ENCODE measurements around the gene ZNF460.
"Not testable (repeated sequence)": the region's sequence is repeated elsewhere in the genome, so short reads cannot be mapped to it uniquely, and the experiment has no call there.

The ZNF460 gene

DNA sequence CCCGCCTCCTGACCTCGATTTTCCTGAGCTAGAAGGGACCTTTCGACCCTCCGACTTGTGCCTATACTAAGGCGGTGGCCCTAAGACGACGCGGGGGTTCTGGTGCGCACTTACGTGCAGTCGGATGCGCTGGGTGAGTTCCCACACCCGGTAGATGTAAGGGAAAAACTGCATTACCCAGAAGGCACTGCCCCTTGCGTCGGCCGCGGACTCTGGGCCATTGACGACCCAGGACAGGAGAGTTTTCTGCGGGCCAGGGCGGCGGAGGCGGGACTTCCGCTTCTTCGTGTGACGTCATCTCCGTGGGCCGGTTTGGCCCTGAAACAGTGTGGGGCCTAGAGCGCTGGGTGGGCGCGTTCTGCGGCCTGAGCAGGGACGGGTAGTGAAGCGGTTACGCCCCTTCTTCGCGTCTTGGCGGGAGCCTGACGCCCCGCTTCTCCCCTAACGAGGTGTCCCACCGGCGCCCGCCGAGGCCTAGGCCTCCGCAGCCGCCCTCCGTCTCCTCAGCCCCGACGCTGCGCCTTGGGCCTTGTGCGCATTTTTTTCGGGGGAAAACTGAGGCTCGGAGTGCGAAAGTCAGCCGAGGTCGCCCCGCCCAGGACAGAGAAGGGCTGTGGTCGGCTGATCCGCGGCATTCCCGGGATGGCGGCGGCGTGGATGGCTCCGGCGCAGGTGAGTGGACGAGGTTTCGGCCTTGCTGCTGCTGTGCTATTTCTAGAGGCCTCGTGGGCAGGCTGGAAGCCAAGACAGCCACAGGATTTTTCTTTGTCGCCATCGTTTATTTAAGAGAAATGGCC lies at the start of gene ZNF460:
ZNF460 (plus strand) TSS at position 321 of the 797 bp plus-strand sequence; CDS start at position 643, 322 bp downstream.
- DNase-seq = peak; percentile 96

DNA sequence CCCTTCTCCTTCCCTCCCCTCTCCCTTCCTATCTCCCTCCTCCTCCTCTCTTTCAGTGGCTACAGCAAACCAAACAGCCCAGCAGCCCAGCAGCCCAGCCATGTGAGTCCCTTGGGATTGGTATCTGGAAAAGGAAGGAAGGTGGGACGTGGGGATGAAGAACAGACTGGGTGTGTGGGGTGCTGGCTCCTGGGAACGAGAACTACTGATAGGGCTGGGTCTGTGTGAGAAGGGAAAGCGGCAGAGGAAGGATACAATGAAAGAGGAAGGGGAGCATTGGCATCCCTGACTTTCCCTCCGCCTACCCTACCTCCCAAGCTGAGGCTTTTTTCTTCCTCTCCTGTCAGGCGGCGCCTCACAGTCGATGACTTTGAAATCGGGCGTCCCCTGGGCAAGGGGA lies 48.6 kb upstream of the ZNF460 start:
- no peak for DNase-seq

GRCh38 chr19:57233207-57233606 lies 47.1 kb upstream of the ZNF460 start:
- no peak for DNase-seq

DNA sequence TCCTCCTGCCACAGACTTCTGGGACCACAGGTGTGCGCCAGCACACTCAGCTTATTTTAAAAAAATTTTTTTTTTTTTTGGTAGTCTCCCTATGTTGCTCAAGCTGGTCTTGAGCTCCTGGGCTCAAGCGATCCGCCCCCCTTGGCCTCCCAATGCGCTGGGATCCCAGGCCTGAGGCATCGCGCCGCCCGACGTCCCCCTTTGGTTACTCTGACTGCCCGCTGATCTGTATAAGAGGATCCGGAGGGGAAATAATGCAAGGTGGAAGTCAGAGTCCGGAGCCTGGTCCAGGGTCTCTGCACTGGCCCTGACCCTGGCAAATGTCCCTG lies 40.3 kb upstream of the ZNF460 start:
- no peak for DNase-seq

GRCh38 chr19:57240311-57241090 lies 39.8 kb upstream of the ZNF460 start, which contains the start of gene ZNF805:
Gene ZNF805, plus strand, starts transcription at chr19:57240632. Its CDS starts 260 bp downstream, at chr19:57240892.
- DNase-seq = peak; percentile 98

DNA sequence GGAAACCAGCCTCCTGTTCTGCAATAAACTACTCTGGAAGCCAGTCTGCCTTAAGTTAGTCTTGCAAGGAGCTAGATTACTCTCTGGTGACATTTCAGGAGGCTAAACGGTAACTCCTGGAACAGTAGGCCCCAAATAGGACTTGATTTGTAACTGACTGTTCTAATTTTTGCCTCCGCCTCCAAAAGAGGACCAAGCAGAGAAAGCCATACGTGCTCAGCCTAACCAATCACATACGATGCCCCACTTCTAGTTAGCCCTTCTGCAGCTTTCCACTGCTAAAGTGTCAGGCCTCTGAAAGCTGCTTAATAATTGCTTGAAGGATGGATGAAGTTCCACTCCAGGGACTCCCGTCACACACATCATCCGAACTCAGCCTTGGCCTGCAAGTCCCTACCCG lies 39.1 kb upstream of the ZNF460 start:
- DNase-seq = no peak

DNA sequence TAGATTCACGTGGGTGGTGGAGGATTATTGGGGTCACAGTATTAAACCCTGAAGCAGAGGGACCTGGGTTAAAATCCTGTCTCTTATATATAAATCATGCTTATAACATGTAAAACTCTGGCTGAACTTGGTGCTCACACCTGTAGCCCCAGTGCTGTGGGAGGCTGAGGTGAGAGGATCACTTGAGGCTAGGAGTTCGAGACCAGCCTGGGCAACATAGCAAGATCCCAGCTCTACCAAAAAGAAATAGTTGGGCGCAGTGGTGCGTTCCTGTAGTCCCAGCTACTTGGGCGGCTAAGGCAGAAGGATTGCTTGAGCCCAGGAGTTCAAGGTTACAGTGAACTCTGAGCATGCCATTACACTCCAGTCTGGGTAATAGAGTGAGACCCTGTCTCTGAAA lies 37.5 kb upstream of the ZNF460 start:
- DNase-seq = no peak

- DNase-seq = no peak
These were observed 35.8 kb upstream of the ZNF460 start for GRCh38 chr19:57244513-57244912.

GRCh38 chr19:57245066-57245465 lies 35.2 kb upstream of the ZNF460 start:
- no peak for DNase-seq

GRCh38 chr19:57245959-57246358 lies 34.3 kb upstream of the ZNF460 start:
- DNase-seq = no peak

- no peak for DNase-seq
These were observed 31.6 kb upstream of the ZNF460 start for GRCh38 chr19:57248646-57249045.

DNA sequence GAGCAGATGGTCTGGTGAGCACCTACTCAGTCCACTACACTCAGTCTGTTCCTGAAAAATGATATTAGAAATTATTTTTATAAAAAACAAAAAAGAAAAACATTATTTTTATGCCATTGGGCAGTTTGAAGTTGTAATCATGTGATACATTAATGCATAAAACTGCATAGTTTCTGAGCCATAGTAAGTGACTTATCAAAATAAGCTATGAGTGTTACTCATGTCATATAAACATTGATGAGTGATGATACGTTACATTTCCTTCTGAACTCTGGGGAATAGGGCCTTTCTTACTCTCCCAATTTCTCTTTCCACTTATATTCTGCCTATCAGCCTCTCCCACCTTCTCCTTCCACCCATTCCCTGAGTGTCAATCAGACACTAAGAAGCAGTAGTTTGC lies 31.0 kb upstream of the ZNF460 start:
- no peak for DNase-seq

DNA sequence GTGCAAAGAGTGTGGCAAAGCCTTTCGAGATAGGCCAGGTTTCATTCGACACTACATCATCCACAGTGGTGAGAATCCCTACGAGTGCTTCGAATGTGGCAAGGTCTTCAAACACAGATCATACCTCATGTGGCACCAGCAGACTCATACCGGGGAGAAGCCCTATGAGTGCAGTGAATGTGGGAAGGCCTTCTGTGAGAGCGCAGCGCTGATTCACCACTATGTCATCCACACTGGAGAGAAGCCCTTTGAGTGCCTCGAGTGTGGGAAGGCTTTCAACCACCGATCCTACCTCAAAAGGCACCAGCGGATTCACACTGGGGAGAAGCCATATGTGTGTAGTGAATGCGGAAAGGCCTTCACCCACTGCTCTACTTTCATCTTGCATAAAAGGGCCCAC lies 26.5 kb upstream of the ZNF460 start:
- not testable (repeated sequence) for DNase-seq

GRCh38 chr19:57262044-57262443 lies 18.2 kb upstream of the ZNF460 start:
- no peak for DNase-seq

- no peak for DNase-seq
These were observed 17.0 kb upstream of the ZNF460 start for GRCh38 chr19:57263244-57263741.

- no peak for DNase-seq
These were observed 13.0 kb upstream of the ZNF460 start for GRCh38 chr19:57267291-57267690.

DNA sequence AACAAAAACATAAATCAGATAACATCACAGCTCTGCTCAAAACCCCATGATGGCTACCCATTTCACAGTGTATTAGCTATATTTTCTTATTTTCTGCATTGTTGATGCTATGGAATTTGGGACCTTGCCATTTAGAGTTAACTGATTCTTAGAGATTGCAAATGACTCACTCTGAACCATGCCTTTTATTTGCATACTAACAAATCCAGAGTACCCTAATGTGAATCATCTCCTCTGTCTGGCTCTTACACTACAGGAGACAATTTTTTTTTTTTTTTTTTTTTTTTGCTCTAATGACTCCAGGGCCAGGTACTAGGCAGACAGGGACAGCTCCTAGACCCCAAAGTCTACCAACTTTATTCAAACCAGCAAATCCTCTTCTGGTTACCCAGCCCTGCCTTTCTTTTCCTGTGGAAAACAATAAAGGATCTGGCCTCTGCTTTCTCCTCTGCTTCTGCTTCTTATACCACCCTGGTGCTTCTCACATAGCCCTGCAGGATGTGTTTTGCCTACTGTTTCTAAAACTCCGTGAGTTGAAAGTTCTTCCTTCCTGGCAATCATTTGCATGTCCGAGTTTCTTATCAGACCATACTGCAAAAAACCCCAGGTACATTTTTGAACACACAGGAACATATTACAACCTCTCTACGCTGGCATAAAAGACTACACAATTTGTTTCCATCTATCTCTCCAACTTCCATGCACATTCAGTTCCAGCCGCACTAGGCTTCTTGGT lies 10.6 kb upstream of the ZNF460 start:
- no peak for DNase-seq

GRCh38 chr19:57271280-57271679 lies 9.0 kb upstream of the ZNF460 start:
- DNase-seq = no peak

GRCh38 chr19:57273014-57273413 lies 7.3 kb upstream of the ZNF460 start:
- no peak for DNase-seq

DNA sequence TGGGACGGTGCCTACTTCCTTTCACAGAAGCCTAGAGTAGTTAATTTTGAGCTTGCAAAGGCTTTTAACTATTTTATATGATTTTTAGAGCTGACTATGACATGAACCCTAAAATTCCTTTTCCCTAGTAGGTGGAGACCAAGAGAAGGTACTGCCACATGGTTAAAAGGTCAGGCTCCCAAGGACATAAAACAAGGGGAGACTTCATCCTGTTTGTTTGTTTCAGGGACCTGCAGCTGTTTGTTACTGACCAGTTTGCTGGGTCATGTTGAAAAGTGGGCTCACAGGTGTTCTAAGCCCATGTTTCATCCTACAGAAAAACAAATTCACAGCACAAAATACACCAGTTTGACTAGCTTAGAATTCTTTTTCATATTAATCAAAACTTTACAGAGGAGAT lies 3.9 kb upstream of the ZNF460 start:
- no peak for DNase-seq

DNA sequence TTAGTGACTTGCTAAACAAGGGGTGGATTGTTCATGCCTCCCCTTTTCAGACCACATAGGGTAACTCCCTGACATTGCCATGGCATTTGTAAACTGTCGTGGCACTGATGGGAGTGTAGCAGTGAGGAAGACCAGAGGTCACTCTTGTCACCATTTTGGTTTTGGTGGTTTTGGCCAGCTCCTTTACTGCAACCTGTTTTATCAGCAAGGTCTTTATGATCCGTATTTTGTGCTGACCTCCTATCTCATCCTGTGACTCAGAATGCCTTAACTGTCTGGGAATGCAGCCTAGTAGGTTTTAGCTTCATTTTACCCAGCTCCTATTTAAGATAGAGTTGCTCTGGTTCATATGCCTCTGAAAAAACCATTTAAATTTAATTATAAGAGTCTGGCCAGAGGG lies 1.8 kb upstream of the ZNF460 start:
- not testable (repeated sequence) for DNase-seq

- DNase-seq = peak; percentile 82
These were observed 694 bp upstream of the ZNF460 start for GRCh38 chr19:57279418-57280164.
